Measurements from ENCODE around the gene SLC4A1. TPM values are rescaled to one million over a fixed set of nuclear protein-coding genes. Genes with fewer than 3 reads are reported as not detected.

SLC4A1 gene
- total and polyA plus RNA-seq, 2 of the 13 experiments (the other 11 are each of a cell fraction or from before 2014, with no cell fraction given) = not detected

- TF ChIP-seq RAD51 (IDR thresholded peaks at IDR 0.05; ENCODE audit: borderline replicate concordance) (no peak), SPEN (CRISPR knock-in tag; IDR thresholded peaks at IDR 0.05; ENCODE audit: low read depth) (no peak; the same call in 1 of the 2 replicates), YEATS4 (CRISPR knock-in tag; IDR thresholded peaks at IDR 0.05; ENCODE audit: borderline replicate concordance) (peak; percentile 45; the same call in 1 of the 2 replicates), ARID2 (CRISPR knock-in tag; IDR thresholded peaks at IDR 0.05; ENCODE audit: borderline replicate concordance) (no peak), ZFP37 (CRISPR knock-in tag; IDR thresholded peaks at IDR 0.05; ENCODE audit: borderline replicate concordance) (peak; percentile 89; the same call in 1 of the 2 replicates), ZNF17 (CRISPR knock-in tag; IDR thresholded peaks at IDR 0.05) (no peak), ZNF7 (CRISPR knock-in tag; IDR thresholded peaks at IDR 0.05) (no peak), NR1H2 (CRISPR knock-in tag; IDR thresholded peaks at IDR 0.05; ENCODE audit: borderline replicate concordance, low read depth) (0 out of 2 replicates have a peak, but pooled peaks have one; percentile 36), CREB3 (CRISPR knock-in tag; IDR thresholded peaks at IDR 0.05) (0 out of 2 replicates have a peak, but pooled peaks have one; percentile 64), HES4 (CRISPR knock-in tag; IDR thresholded peaks at IDR 0.05; ENCODE audit: borderline replicate concordance) (peak; percentile 85; the same call in 1 of the 2 replicates), GZF1 (CRISPR knock-in tag; IDR thresholded peaks at IDR 0.05) (no peak), POLR2AphosphoS5 (IDR thresholded peaks at IDR 0.05; ENCODE audit: low read depth, low read length) (no peak), ZNF30 (CRISPR knock-in tag; IDR thresholded peaks at IDR 0.05) (no peak), SKI (IDR thresholded peaks at IDR 0.05; ENCODE audit: partially characterized antibody) (no peak), CENPX (CRISPR knock-in tag; IDR thresholded peaks at IDR 0.05) (no peak), RFXAP (CRISPR knock-in tag; IDR thresholded peaks at IDR 0.05; ENCODE audit: borderline replicate concordance) (peak; percentile 67; the same call in 1 of the 2 replicates), POLR2G (IDR thresholded peaks at IDR 0.05; ENCODE audit: low read depth, low read length) (no peak), ERF (CRISPR knock-in tag; IDR thresholded peaks at IDR 0.05) (peak; percentile 92)
- TF ChIP-seq, protein P1, sequence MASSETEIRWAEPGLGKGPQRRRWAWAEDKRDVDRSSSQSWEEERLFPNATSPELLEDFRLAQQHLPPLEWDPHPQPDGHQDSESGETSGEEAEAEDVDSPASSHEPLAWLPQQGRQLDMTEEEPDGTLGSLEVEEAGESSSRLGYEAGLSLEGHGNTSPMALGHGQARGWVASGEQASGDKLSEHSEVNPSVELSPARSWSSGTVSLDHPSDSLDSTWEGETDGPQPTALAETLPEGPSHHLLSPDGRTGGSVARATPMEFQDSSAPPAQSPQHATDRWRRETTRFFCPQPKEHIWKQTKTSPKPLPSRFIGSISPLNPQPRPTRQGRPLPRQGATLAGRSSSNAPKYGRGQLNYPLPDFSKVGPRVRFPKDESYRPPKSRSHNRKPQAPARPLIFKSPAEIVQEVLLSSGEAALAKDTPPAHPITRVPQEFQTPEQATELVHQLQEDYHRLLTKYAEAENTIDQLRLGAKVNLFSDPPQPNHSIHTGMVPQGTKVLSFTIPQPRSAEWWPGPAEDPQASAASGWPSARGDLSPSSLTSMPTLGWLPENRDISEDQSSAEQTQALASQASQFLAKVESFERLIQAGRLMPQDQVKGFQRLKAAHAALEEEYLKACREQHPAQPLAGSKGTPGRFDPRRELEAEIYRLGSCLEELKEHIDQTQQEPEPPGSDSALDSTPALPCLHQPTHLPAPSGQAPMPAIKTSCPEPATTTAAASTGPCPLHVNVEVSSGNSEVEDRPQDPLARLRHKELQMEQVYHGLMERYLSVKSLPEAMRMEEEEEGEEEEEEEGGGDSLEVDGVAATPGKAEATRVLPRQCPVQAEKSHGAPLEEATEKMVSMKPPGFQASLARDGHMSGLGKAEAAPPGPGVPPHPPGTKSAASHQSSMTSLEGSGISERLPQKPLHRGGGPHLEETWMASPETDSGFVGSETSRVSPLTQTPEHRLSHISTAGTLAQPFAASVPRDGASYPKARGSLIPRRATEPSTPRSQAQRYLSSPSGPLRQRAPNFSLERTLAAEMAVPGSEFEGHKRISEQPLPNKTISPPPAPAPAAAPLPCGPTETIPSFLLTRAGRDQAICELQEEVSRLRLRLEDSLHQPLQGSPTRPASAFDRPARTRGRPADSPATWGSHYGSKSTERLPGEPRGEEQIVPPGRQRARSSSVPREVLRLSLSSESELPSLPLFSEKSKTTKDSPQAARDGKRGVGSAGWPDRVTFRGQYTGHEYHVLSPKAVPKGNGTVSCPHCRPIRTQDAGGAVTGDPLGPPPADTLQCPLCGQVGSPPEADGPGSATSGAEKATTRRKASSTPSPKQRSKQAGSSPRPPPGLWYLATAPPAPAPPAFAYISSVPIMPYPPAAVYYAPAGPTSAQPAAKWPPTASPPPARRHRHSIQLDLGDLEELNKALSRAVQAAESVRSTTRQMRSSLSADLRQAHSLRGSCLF (CRISPR knock-in tag; IDR thresholded peaks at IDR 0.05; ENCODE audit: borderline replicate concordance) = no peak
- TF ChIP-seq, protein P2, sequence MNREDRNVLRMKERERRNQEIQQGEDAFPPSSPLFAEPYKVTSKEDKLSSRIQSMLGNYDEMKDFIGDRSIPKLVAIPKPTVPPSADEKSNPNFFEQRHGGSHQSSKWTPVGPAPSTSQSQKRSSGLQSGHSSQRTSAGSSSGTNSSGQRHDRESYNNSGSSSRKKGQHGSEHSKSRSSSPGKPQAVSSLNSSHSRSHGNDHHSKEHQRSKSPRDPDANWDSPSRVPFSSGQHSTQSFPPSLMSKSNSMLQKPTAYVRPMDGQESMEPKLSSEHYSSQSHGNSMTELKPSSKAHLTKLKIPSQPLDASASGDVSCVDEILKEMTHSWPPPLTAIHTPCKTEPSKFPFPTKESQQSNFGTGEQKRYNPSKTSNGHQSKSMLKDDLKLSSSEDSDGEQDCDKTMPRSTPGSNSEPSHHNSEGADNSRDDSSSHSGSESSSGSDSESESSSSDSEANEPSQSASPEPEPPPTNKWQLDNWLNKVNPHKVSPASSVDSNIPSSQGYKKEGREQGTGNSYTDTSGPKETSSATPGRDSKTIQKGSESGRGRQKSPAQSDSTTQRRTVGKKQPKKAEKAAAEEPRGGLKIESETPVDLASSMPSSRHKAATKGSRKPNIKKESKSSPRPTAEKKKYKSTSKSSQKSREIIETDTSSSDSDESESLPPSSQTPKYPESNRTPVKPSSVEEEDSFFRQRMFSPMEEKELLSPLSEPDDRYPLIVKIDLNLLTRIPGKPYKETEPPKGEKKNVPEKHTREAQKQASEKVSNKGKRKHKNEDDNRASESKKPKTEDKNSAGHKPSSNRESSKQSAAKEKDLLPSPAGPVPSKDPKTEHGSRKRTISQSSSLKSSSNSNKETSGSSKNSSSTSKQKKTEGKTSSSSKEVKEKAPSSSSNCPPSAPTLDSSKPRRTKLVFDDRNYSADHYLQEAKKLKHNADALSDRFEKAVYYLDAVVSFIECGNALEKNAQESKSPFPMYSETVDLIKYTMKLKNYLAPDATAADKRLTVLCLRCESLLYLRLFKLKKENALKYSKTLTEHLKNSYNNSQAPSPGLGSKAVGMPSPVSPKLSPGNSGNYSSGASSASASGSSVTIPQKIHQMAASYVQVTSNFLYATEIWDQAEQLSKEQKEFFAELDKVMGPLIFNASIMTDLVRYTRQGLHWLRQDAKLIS (CRISPR knock-in tag; IDR thresholded peaks at IDR 0.05) = no peak
Observed at GRCh38 chr17:44308320-44308818, 40.4 kb upstream of the SLC4A1 start, which contains the start of gene RUNDC3A (continued).
